GM10248 (cell line): ENCODE measurements around the gene TSC22D2.

Experiments used
- CTCF ChIA-PET: fragments of 300-600 bp; sonication (Branson Sonifier 250); formaldehyde crosslinking; extraction: SDS; loops from one replicate; lab custom pipeline; 2021; ENCODE audit warnings: antibody characterized with exemption; lab: Yijun Ruan, JAX
- POLR2A ChIA-PET: fragments of 350-650 bp; sonication (Branson Sonifier 250); formaldehyde crosslinking; extraction: SDS; loops from one replicate; lab custom pipeline; 2020; ENCODE audit warnings: antibody characterized with exemption; lab: Yijun Ruan, JAX
- DNase-seq: peaks from one replicate; pipeline ENCODE4 v3.0.0; 2012; ENCODE audit errors: extremely low spot score
- CTCF ChIP-seq: IDR thresholded peaks from 2 replicates; pipeline ENCODE4 v1.5.1; 2012; ENCODE audit warnings: mild to moderate bottlenecking, low read depth; ENCODE audit errors: extremely low read depth, missing control alignments, control extremely low read depth

Gene TSC22D2

GRCh38 chr3:150444371-150444770, 36.3 kb downstream of the TSC22D2 start:
- TF ChIP-seq CTCF, result no peak
- DNase-seq, result no peak
- POLR2A ChIA-PET, result no interaction called here
- CTCF ChIA-PET, result no interaction called here

GRCh38 chr3:150446470-150446977, 38.4 kb downstream of the TSC22D2 start:
- DNase-seq, result no peak
- ChIA-PET CTCF (no interaction called here), POLR2A (no interaction called here)
- no peak for TF ChIP-seq CTCF

DNA sequence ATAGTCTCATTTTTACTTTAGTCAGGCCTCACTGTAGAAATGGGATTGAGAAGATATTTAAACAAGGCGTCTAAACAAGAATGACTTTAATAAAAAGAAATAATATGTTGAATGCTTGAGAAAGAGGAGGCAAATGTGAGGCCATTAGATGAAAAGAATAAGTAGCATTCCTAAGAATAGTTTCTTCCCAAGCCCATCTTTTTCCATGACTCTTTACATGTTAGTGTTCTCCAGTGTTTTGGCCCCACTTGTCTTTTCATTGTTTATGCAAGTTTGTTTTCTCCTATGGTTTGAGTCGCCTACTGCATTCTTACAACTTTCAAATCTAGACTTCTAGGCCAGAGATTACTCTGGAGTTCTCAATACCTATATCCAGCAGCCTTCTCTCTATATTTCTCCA, 39.0 kb downstream of the TSC22D2 start:
- POLR2A ChIA-PET, result no interaction called here
- no peak for DNase-seq
- TF ChIP-seq CTCF, result no peak
- CTCF ChIA-PET, result no interaction called here

DNA sequence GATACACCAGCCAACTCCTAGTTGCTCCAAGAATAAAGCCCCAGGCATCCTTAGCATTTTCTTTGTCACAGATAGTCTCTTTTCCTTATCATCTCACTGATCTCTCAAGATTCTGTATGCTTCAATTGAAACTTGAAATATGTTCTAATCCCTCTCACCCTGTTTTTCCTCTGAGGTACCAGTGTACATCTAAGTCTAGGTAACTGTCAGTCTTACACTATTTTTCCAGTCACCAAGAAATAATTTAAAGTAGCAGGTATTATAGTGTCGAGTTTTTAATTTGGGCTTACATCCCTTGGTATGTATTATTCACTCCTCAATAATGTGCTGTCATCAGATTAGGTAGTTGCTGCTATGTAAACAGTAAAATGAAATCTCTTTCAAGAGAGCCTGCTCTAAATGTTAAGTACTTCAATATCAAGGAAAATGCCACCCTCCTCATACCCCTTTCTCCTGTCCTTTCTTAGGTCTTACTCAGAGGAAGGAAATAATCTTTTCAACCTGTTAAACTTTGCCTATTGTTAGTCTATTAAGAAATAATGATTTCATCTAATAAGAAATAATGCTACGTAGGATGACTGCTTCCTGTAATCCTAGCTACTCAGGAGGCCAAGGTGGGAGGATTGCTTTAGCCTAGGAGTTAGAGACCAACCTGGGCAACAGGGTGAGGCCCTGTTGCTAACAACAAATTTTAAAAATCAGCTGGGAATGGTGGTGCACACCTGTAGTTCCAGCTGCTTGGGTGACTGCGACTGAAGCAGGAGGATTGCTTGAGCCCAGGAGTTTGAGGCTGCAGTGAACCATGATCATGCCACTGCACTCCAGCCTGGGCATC, 39.8 kb downstream of the TSC22D2 start:
- no peak for TF ChIP-seq CTCF
- DNase-seq, result no peak
- ChIA-PET POLR2A (no interaction called here), CTCF (interaction anchor here (1.1 kb wide), 1 partner anchor 14 kb away, joined by 5 read pairs; no protein-coding TSS in a partner anchor)

DNA sequence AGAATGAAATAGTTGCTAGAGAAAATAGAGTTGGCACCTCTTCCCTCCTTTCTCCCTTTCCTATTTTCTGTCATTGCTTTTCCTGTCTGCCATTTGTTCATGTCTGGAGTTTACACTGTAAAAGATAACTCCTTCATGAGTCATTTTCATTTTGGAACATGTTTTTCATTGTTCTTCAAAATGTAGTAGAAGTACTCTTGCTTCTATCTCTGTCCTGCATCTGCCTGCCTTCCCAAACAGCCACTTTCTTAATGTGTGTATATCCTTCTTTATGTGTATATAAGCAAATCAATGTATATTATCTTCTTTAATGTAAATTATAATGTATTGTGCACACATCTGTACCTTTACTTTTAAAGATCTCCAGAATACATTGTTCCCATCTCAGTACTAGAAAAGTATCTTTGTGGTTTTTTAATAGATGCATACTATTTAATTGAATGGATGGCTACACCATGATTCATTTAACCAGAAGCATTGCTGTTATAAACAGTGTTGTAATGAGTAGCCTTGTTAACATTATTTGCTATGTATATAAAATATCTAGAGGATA, 41.1 kb downstream of the TSC22D2 start:
- CTCF ChIA-PET, result no interaction called here
- DNase-seq, result no peak
- TF ChIP-seq CTCF, result no peak
- POLR2A ChIA-PET, result no interaction called here

DNA sequence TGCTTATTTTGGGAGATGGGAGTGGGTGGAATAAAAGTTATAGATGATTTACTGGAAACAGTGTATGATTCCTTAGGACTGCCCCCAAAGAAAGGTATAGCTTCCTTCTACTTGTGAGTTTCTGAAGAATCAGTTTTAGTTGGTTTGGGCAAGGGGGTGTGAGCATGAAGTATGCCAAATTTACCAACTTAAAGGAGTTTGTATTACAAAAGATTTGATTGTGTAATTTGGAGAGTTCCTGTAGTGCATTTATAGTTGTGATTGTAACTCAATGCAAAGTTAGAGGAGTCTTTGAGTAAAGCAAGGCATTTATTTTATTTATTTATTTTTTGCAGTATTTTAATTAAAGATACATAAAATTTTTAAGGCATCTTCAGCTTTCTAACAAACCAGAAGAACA, 42.8 kb downstream of the TSC22D2 start:
- ChIA-PET CTCF (interaction anchor here (1.1 kb wide), 2 partner anchors 38 to 41 kb away, joined by 3 to 5 read pairs; no protein-coding TSS in a partner anchor), POLR2A (no interaction called here)
- TF ChIP-seq CTCF, result no peak
- DNase-seq, result no peak
